Bone marrow (tissue), 2 donors: ENCODE data around the gene IFNA13.
"Not testable (repeated sequence)": the region's sequence is repeated elsewhere in the genome, so short reads cannot be mapped to it uniquely, and the experiment has no call there.

ENCODE experiments used
- DNase-seq, 2 donors: peaks; one replicate each; lab custom pipeline; 2025; lab: John Stamatoyannopoulos, UW

Gene IFNA13

GRCh38 chr9:21367957-21368356 is at the start of gene IFNA13:
TSS of gene IFNA13 (minus strand) at chr9:21368057. CDS start at chr9:21368010, 47 bp downstream.
- DNase-seq: no peak

- DNase-seq: no peak
Measured at GRCh38 chr9:21415493-21416267, 47.8 kb upstream of the IFNA13 start.

GRCh38 chr9:21414220-21414940 is 46.5 kb upstream of the IFNA13 start:
- DNase-seq: no peak

- no peak for DNase-seq
Measured at GRCh38 chr9:21413624-21414023, 45.8 kb upstream of the IFNA13 start.

GRCh38 chr9:21413151-21413550 is 45.3 kb upstream of the IFNA13 start:
- no peak for DNase-seq

- peak in 1 of 2 donors; percentile 27 for DNase-seq
Measured at GRCh38 chr9:21412107-21412506, 44.2 kb upstream of the IFNA13 start.

GRCh38 chr9:21408817-21409216 is 41.0 kb upstream of the IFNA13 start, which contains the start of gene IFNA8:
TSS of gene IFNA8 (plus strand) at chr9:21409117. CDS start at chr9:21409177, 60 bp downstream.
- no peak for DNase-seq

GRCh38 chr9:21404146-21404545 is 36.3 kb upstream of the IFNA13 start:
- no peak for DNase-seq

GRCh38 chr9:21402386-21403251 is 34.8 kb upstream of the IFNA13 start:
- no peak for DNase-seq

- DNase-seq: peak in 1 of 2 donors; percentile 39
Measured at GRCh38 chr9:21399956-21400355, 32.1 kb upstream of the IFNA13 start.

GRCh38 chr9:21398955-21399489 is 31.2 kb upstream of the IFNA13 start:
- DNase-seq: no peak

GRCh38 chr9:21395778-21396717 is 28.2 kb upstream of the IFNA13 start:
- peak; percentile 15 to 34 for DNase-seq

GRCh38 chr9:21392270-21392669 is 24.4 kb upstream of the IFNA13 start:
- DNase-seq: peak in 1 of 2 donors; percentile 17

- peak in 1 of 2 donors; percentile 75 for DNase-seq
Measured at GRCh38 chr9:21385131-21385670, 17.3 kb upstream of the IFNA13 start, which contains the start of gene IFNA2. TSS of gene IFNA2 (minus strand) at chr9:21385398. CDS start at chr9:21385329, 69 bp downstream.

- no peak for DNase-seq
Measured at GRCh38 chr9:21383627-21384026, 15.8 kb upstream of the IFNA13 start.

GRCh38 chr9:21381448-21382339 is 13.8 kb upstream of the IFNA13 start:
- DNase-seq: peak in 1 of 2 donors; percentile 87

- not testable (repeated sequence) for DNase-seq
Measured at GRCh38 chr9:21371467-21371866, 3.6 kb upstream of the IFNA13 start.

GRCh38 chr9:21367169-21367568 is 688 bp downstream of the IFNA13 start:
- DNase-seq: not testable (repeated sequence)

- no peak for DNase-seq
Measured at GRCh38 chr9:21362287-21362686, 5.6 kb downstream of the IFNA13 start.
